PC-9 (cell line): Measurements from ENCODE around the gene SMARCC2. TPM values are rescaled to one million over a fixed set of nuclear protein-coding genes. Genes with fewer than 3 reads are reported as not detected.
"Not testable (repeated sequence)": the region's sequence is repeated elsewhere in the genome, so short reads cannot be mapped to it uniquely, and the experiment has no call there.

Experiments
- BruUV-seq: library from RNA; stranded (reverse); fragments of 400-500 nt; replicated peaks from 2 replicates; lab custom pipeline; 2021; lab: Mats Ljungman, UMichigan
- CTCF ChIA-PET: fragments of 300-600 bp; sonication (Branson Sonifier 250); formaldehyde crosslinking; loops from one replicate; lab custom pipeline; 2022; ENCODE audit warnings: antibody characterized with exemption; lab: Charles Lee
- POLR2A ChIA-PET: fragments of 300-600 bp; sonication (Branson Sonifier 250); formaldehyde crosslinking; loops from one replicate; lab custom pipeline; 2022; ENCODE audit warnings: antibody characterized with exemption; ENCODE audit not compliant: unreplicated experiment; lab: Charles Lee
- DNase-seq, 2 experiments: peaks; one replicate each; pipeline versions ENCODE4 v3.0.0 to v3.0.0-alpha.2; 2015 to 2022; ENCODE audit warnings: mixed read lengths in 1 of 2
- H2AFZ ChIP-seq: fragments of 200-600 bp; sonication (generic); 2 replicates; pipeline ENCODE4 v1.8.1; 2017; ENCODE audit warnings: antibody characterized with exemption
- H3F3A ChIP-seq: fragments of 200-600 bp; sonication (generic); 2 replicates; pipeline ENCODE4 v1.8.1; 2017; ENCODE audit warnings: antibody characterized with exemption, mild to moderate bottlenecking, low read depth; ENCODE audit not compliant: insufficient read depth
- H3K27ac ChIP-seq: fragments of 200-600 bp; sonication (generic); 2 replicates; pipeline ENCODE4 v1.6.1; 2016; ENCODE audit warnings: mixed run types
- H3K27me3 ChIP-seq: fragments of 200-600 bp; sonication (generic); 2 replicates; pipeline ENCODE4 v1.6.1; 2016; ENCODE audit warnings: low read depth, mixed run types; ENCODE audit not compliant: insufficient read depth
- H3K36me3 ChIP-seq: fragments of 200-600 bp; sonication (generic); 2 replicates; pipeline ENCODE4 v1.6.1; 2016; ENCODE audit warnings: low read depth, mixed run types
- H3K4me1 ChIP-seq: fragments of 200-600 bp; sonication (generic); replicated peaks from 2 replicates; pipeline ENCODE4 v1.6.1; 2016; ENCODE audit warnings: mixed run types; ENCODE audit not compliant: insufficient read depth
- H3K4me2 ChIP-seq: fragments of 200-600 bp; sonication (generic); 2 replicates; pipeline ENCODE4 v1.6.1; 2017; ENCODE audit warnings: mixed run types
- H3K4me3 ChIP-seq: fragments of 200-600 bp; sonication (generic); 2 replicates; pipeline ENCODE4 v1.6.1; 2016; ENCODE audit warnings: mixed run types
- H3K79me2 ChIP-seq: fragments of 200-600 bp; sonication (generic); 2 replicates; pipeline ENCODE4 v1.6.1; 2017; ENCODE audit warnings: low read depth, mixed run types
- H3K9me2 ChIP-seq: fragments of 200-600 bp; sonication (generic); 2 replicates; pipeline ENCODE4 v1.8.1; 2017; ENCODE audit warnings: mild to moderate bottlenecking; ENCODE audit not compliant: insufficient read depth
- H3K9me3 ChIP-seq: fragments of 200-600 bp; sonication (generic); 2 replicates; pipeline ENCODE4 v1.8.1; 2016; ENCODE audit warnings: low read depth; ENCODE audit not compliant: insufficient read depth
- H4K20me1 ChIP-seq: fragments of 200-600 bp; sonication (generic); 2 replicates; pipeline ENCODE4 v1.8.1; 2017; ENCODE audit not compliant: insufficient read depth
- CTCF ChIP-seq: fragments of 200-600 bp; sonication (generic); conservative IDR thresholded peaks from 2 replicates; pipeline ENCODE4 v1.6.1; 2017; ENCODE audit warnings: mixed run types, antibody characterized with exemption, mild to moderate bottlenecking, moderate library complexity
- EZH2 ChIP-seq: fragments of 200-600 bp; sonication (generic); IDR thresholded peaks from 2 replicates; pipeline ENCODE4 v1.8.0; 2017; ENCODE audit warnings: antibody characterized with exemption, low read depth
- intact Hi-C: fragments of 100-400 bp; cut with micrococcal nuclease; formaldehyde crosslinking; loops from one replicate; pipeline ENCODE4 v1.10.0; 2022; ENCODE audit not compliant: unreplicated experiment
- total RNA-seq: library from RNA; stranded (reverse); gene quantifications from 2 replicates; pipeline ENCODE4 v1.2.3, GENCODE V29; 2021

SMARCC2 gene
- total RNA-seq, 1 experiment from 2014 or later: 86.4 TPM

GRCh38 chr12:56157201-56158028 is 31.9 kb downstream of the SMARCC2 start:
- Histone ChIP-seq H3F3A (peaks cover 44% of the 10 kb centered on the region), H3K27me3 (no peaks in the 10 kb centered on the region), H3K27ac (peak overlapping the region; percentile 50), H4K20me1 (peaks cover 21% of the 10 kb centered on the region), H3K36me3 (peaks cover 29% of the 10 kb centered on the region), H3K9me3 (no peaks in the 10 kb centered on the region), H3K4me2 (peak overlapping the region; percentile 78), H3K79me2 (peaks cover 44% of the 10 kb centered on the region), H3K4me3 (peak overlapping the region; percentile 51), H2AFZ (0 out of 2 replicates have a peak overlapping the region, but pooled peaks have one; percentile 67), H3K4me1 (peaks cover 31% of the 10 kb centered on the region), H3K9me2 (no peaks in the 10 kb centered on the region)
- POLR2A ChIA-PET: interaction anchor here (1.3 kb wide), 1 partner anchor 29 kb away, joined by 4 read pairs; the partner anchor contains the start of gene ESYT1
- peak; percentile 78 to 82 for DNase-seq
- intact Hi-C loops: loop anchor here (5.0 kb wide), 1 partner anchor 40 kb away; the partner anchor contains the start of genes RPL41 and ZC3H10
- TF ChIP-seq CTCF (peak; percentile 82), EZH2 (no peak)
- BruUV-seq: TSS peak; percentile 9
- CTCF ChIA-PET: interaction anchor here (0.7 kb wide), 1 partner anchor 34 kb away, joined by 5 read pairs; no protein-coding TSS in a partner anchor

GRCh38 chr12:56156464-56157200 is 32.7 kb downstream of the SMARCC2 start:
- not testable (repeated sequence) for DNase-seq, H3K9me3 ChIP-seq, H3K4me3 ChIP-seq, H2AFZ ChIP-seq, H3K9me2 ChIP-seq, H3K27me3 ChIP-seq, BruUV-seq, H3K27ac ChIP-seq
- peaks cover 42% of the 10 kb centered on the region for H3K79me2 ChIP-seq
- peaks cover 21% of the 10 kb centered on the region for H4K20me1 ChIP-seq
- H3F3A ChIP-seq: peaks cover 44% of the 10 kb centered on the region
- CTCF ChIA-PET: interaction anchor here (0.7 kb wide), 1 partner anchor 34 kb away, joined by 5 read pairs; no protein-coding TSS in a partner anchor
- peaks cover 31% of the 10 kb centered on the region for H3K4me1 ChIP-seq
- POLR2A ChIA-PET: interaction anchor here (1.3 kb wide), 1 partner anchor 29 kb away, joined by 4 read pairs; the partner anchor contains the start of gene ESYT1
- intact Hi-C loops: loop anchor here (5.0 kb wide), 1 partner anchor 39 kb away; the partner anchor contains the start of genes RPL41 and ZC3H10
- peaks cover 24% of the 10 kb centered on the region for H3K36me3 ChIP-seq
- H3K4me2 ChIP-seq: peak overlapping the region; percentile 78

GRCh38 chr12:56155256-56155845 is 33.9 kb downstream of the SMARCC2 start:
- peaks cover 30% of the 10 kb centered on the region for H3K79me2 ChIP-seq
- no TSS peak for BruUV-seq

More at GRCh38 chr12:56155256-56155845, 33.9 kb downstream of the SMARCC2 start:
- intact Hi-C loops: loop anchor here (5.0 kb wide), 1 partner anchor 38 kb away; the partner anchor contains the start of genes RPL41 and ZC3H10
- ChIA-PET POLR2A (interaction anchor here (0.6 kb wide), 1 partner anchor 171 kb away, joined by 3 read pairs; no protein-coding TSS in a partner anchor), CTCF (interaction anchor here (0.5 kb wide), 1 partner anchor 1349 kb away, joined by 3 read pairs; no protein-coding TSS in a partner anchor)
- Histone ChIP-seq H3K4me3 (no peak overlapping the region), H3K9me2 (no peaks in the 10 kb centered on the region), H2AFZ (no peak overlapping the region), H3K36me3 (peaks cover 11% of the 10 kb centered on the region), H3F3A (peaks cover 36% of the 10 kb centered on the region), H3K4me2 (no peak overlapping the region), H3K27ac (no peak overlapping the region), H3K4me1 (peaks cover 39% of the 10 kb centered on the region), H3K9me3 (no peaks in the 10 kb centered on the region), H4K20me1 (peaks cover 12% of the 10 kb centered on the region), H3K27me3 (no peaks in the 10 kb centered on the region)
- TF ChIP-seq CTCF: no peak
- no peak for TF ChIP-seq EZH2
- DNase-seq: no peak
